ENCODE results near the gene MAGT1.
"Not testable (repeated sequence)": the region's sequence is repeated elsewhere in the genome, so short reads cannot be mapped to it uniquely, and the experiment has no call there.

The MAGT1 gene

GRCh38 chrX:77875372-77875771 lies 19.9 kb downstream of the MAGT1 start:
- DNase-seq (ENCODE audit: low read depth, low spot score) = no peak

- not testable (repeated sequence) for DNase-seq (ENCODE audit: low read depth, low spot score)
Measured at GRCh38 chrX:77831544-77831943, 63.7 kb downstream of the MAGT1 start.

GRCh38 chrX:77821989-77822388 lies 73.2 kb downstream of the MAGT1 start:
- not testable (repeated sequence) for DNase-seq (ENCODE audit: low read depth, low spot score)

- DNase-seq (ENCODE audit: low read depth, low spot score) = no peak
Measured at GRCh38 chrX:77820091-77820727, 75.0 kb downstream of the MAGT1 start.

GRCh38 chrX:77814210-77814609 lies 81.0 kb downstream of the MAGT1 start:
- no peak for DNase-seq (ENCODE audit: low read depth, low spot score)

GRCh38 chrX:77802201-77802600 lies 93.0 kb downstream of the MAGT1 start:
- DNase-seq (ENCODE audit: low read depth, low spot score) = no peak

- DNase-seq (ENCODE audit: low read depth, low spot score) = no peak
Measured at GRCh38 chrX:77795124-77795523, 100.1 kb downstream of the MAGT1 start.

- DNase-seq (ENCODE audit: low read depth, low spot score) = no peak
Measured at GRCh38 chrX:77793946-77794345, 101.3 kb downstream of the MAGT1 start.

GRCh38 chrX:77788050-77788449 lies 107.2 kb downstream of the MAGT1 start:
- DNase-seq (ENCODE audit: low read depth, low spot score) = no peak

- no peak for DNase-seq (ENCODE audit: low read depth, low spot score)
Measured at GRCh38 chrX:77786365-77786680, 108.9 kb downstream of the MAGT1 start.

GRCh38 chrX:77785486-77786364 lies 109.5 kb downstream of the MAGT1 start, which contains the start of gene ATRX:
Gene ATRX (minus strand): TSS chrX:77786216. CDS start chrX:77786001, 215 bp downstream.
- DNase-seq (ENCODE audit: low read depth, low spot score) = peak; percentile 86

GRCh38 chrX:77779695-77780094 lies 115.5 kb downstream of the MAGT1 start:
- DNase-seq (ENCODE audit: low read depth, low spot score) = no peak

GRCh38 chrX:77776659-77777058 lies 118.6 kb downstream of the MAGT1 start:
- DNase-seq (ENCODE audit: low read depth, low spot score) = no peak
